GM12878 (cell line): ENCODE results near the gene THBS3. TPM values are rescaled to one million over a fixed set of nuclear protein-coding genes. Genes with fewer than 3 reads are reported as not detected.

Experiments
- BCL11A ChIP-seq: IDR thresholded peaks from 2 replicates; pipeline ENCODE4 v1.6.1; 2011; ENCODE audit warnings: low read depth, low read length
- CBX3 ChIP-seq: fragments of 200-600 bp; sonication (generic); IDR thresholded peaks from 2 replicates; pipeline ENCODE4 v1.6.1; 2016; ENCODE audit warnings: low read depth, borderline replicate concordance
- CEBPB ChIP-seq, 2 experiments: fragments of 150-350 bp in 1 of 2; IDR thresholded peaks; 2 replicates each; pipeline ENCODE4 v1.6.1; 2012 to 2014; ENCODE audit warnings: low read depth in 2 of 2, low read length in 2 of 2, borderline replicate concordance in 1 of 2, inconsistent platforms in 1 of 2
- CHD2 ChIP-seq: IDR thresholded peaks from 2 replicates; pipeline ENCODE4 v1.6.1; 2011; ENCODE audit warnings: low read depth, low read length, improper control_type of control experiment, borderline replicate concordance
- DPF2 ChIP-seq: fragments of 450-650 bp; IDR thresholded peaks from 2 replicates; pipeline ENCODE4 v1.6.1; 2017; ENCODE audit warnings: mild to moderate bottlenecking
- IKZF1 ChIP-seq: fragments of 450-650 bp; conservative IDR thresholded peaks from 2 replicates; pipeline ENCODE4 v1.6.1; 2017; ENCODE audit warnings: antibody characterized with exemption, mild to moderate bottlenecking
- IRF4 ChIP-seq: IDR thresholded peaks from 2 replicates; pipeline ENCODE4 v1.6.1; 2011; ENCODE audit warnings: low read depth, low read length
- MEF2B ChIP-seq: fragments of 450-650 bp; IDR thresholded peaks from 2 replicates; pipeline ENCODE4 v1.6.1; 2018; ENCODE audit warnings: mild to moderate bottlenecking, moderate library complexity; ENCODE audit not compliant: partially characterized antibody, poor library complexity, severe bottlenecking
- MTA2 ChIP-seq: fragments of 450-650 bp; IDR thresholded peaks from 2 replicates; pipeline ENCODE4 v1.6.1; 2016; ENCODE audit warnings: low read depth, mild to moderate bottlenecking, moderate library complexity
- NFXL1 ChIP-seq: fragments of 450-650 bp; IDR thresholded peaks from 2 replicates; pipeline ENCODE4 v1.6.1; 2017; ENCODE audit warnings: antibody characterized with exemption, mild to moderate bottlenecking, borderline replicate concordance
- POLR2AphosphoS2 ChIP-seq: IDR thresholded peaks from 2 replicates; pipeline ENCODE4 v1.6.1; 2011; ENCODE audit warnings: low read depth, mild to moderate bottlenecking, low read length, improper control_type of control experiment, moderate library complexity
- POU2F2 ChIP-seq: IDR thresholded peaks from 3 replicates; pipeline ENCODE4 v1.6.1; 2011; ENCODE audit warnings: low read depth, mild to moderate bottlenecking, low read length, borderline replicate concordance
- SIN3A ChIP-seq: IDR thresholded peaks from 2 replicates; pipeline ENCODE4 v1.6.1; 2012; ENCODE audit warnings: low read depth, low read length, improper control_type of control experiment
- TAF1 ChIP-seq: IDR thresholded peaks from 2 replicates; pipeline ENCODE4 v1.6.1; 2011; ENCODE audit warnings: mild to moderate bottlenecking, low read depth, low read length, borderline replicate concordance
- YY1 ChIP-seq: IDR thresholded peaks from 2 replicates; pipeline ENCODE4 v1.6.1; 2011; ENCODE audit warnings: low read depth, mild to moderate bottlenecking, low read length
- polyA plus RNA-seq, 11 experiments: library from polyadenylated mRNA; depleted of rRNA in 4 of 11; unstranded in 6 of 11; stranded (reverse) in 5 of 11; fragments of >200 nt; fragmentation: Nextera tagmentation in 4 of 11; fragmentation: Illumina TruSeq in 1 of 11; extraction: Ambion mirVana in 4 of 11; extraction: Trizol in 1 of 11; gene quantifications; 1 replicate in 1 of 11; 2 replicates in 10 of 11; pipeline versions ENCODE4 v1.2.1 to v1.2.3, GENCODE V29; 2011 to 2016; ENCODE audit warnings: inconsistent platforms in 2 of 11, missing spikeins in 2 of 11, low read depth in 1 of 11
- total RNA-seq, 4 experiments: library from RNA; depleted of rRNA in 3 of 4; stranded (reverse); fragments of >200 nt in 3 of 4; fragmentation: Illumina TruSeq in 1 of 4; extraction: Trizol in 1 of 4; gene quantifications; 2 replicates each; pipeline versions ENCODE4 v1.2.1 to v1.2.3, GENCODE V29; 2013 to 2021
- TF ChIP-seq, protein P1 (sequence below): fragments of 450-650 bp; IDR thresholded peaks from 2 replicates; pipeline ENCODE4 v1.6.1; 2016; ENCODE audit warnings: mild to moderate bottlenecking
- TF ChIP-seq, protein P2 (sequence below): fragments of 450-650 bp; IDR thresholded peaks from 2 replicates; pipeline ENCODE4 v1.6.1; 2017; ENCODE audit warnings: mild to moderate bottlenecking, moderate library complexity
- TF ChIP-seq, protein P3 (sequence below), 3 experiments: IDR thresholded peaks in 2 of 3; conservative IDR thresholded peaks in 1 of 3; 2 replicates each; pipeline ENCODE4 v1.5.1; 2011; ENCODE audit warnings: low read depth in 3 of 3, low read length in 3 of 3, mild to moderate bottlenecking in 3 of 3, control low read depth in 2 of 3, moderate library complexity in 2 of 3, inconsistent platforms in 1 of 3, mixed read lengths in 1 of 3; ENCODE audit not compliant: control insufficient read depth in 2 of 3, insufficient read depth in 1 of 3; ENCODE audit errors: extremely low read depth in 1 of 3
- TF ChIP-seq, protein P4 (sequence below): fragments of 450-650 bp; formaldehyde crosslinking; IDR thresholded peaks from 2 replicates; pipeline ENCODE4 v1.4.0; 2022; ENCODE audit warnings: mild to moderate bottlenecking, moderate library complexity

The THBS3 gene
- total and polyA plus RNA-seq, 10 of the 15 experiments (the other 5 are each of a cell fraction or from before 2014, with no cell fraction given): 0.66 to 3.6 (median 2.0) TPM

DNA sequence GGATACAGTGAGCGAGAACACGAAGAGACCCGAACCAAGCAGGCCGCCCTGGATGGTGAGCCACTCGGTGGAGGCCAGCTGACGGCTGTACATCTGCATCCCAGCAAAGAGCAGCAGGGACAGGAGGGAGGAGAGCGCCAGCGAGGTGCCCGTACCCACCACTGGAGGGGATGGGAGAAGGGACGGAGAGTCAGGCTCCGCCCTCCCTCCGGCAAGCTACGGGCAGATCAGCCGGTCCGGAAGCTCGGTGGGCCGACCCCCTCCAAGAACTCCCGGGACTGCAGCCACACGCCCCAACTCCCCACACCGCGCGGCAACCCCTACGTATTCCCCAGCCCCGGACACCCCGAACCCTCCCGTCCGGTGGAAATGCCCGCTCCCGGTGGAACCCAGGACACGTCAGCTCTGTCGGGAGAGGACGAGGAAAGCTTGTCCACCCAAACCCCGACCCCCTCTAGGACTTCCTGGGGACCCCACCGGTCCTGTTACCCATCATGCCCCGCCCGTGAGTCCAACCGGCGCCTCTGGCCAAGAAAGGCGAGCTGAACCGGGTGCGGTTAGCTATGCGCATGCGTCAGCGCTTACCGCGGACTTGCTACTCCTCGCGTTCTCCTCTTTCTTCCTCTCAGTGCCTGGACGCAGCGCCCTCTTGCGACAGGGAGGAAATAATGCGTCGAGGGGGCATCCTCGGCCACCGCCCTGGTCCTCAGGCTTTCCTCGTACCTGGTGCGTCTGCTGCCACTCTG is 34.8 kb downstream of the THBS3 start, which contains the start of gene KRTCAP2 (continued):
- TF ChIP-seq MTA2 (peak; percentile 41), CBX3 (no peak), TAF1 (peak; percentile 81; the same call in 1 of the 2 replicates), CEBPB (IDR thresholded peaks at IDR 0.05; ENCODE audit: borderline replicate concordance in 1 of 2, low read depth in 2 of 2, low read length in 2 of 2) (no peak), DPF2 (peak; percentile 67; the same call in 1 of the 2 replicates), MEF2B (peak; percentile 23), POLR2AphosphoS2 (peak; percentile 65; the same call in 1 of the 2 replicates), POU2F2 (peak; percentile 74; the same call in 2 of the 3 replicates), NFXL1 (no peak), CHD2 (0 out of 2 replicates have a peak, but pooled peaks have one; percentile 63), IRF4 (peak; percentile 60; the same call in 1 of the 2 replicates), YY1 (peak; percentile 70), SIN3A (peak; percentile 35; the same call in 1 of the 2 replicates), IKZF1 (peak; percentile 69), BCL11A (no peak)
- TF ChIP-seq, protein P1, sequence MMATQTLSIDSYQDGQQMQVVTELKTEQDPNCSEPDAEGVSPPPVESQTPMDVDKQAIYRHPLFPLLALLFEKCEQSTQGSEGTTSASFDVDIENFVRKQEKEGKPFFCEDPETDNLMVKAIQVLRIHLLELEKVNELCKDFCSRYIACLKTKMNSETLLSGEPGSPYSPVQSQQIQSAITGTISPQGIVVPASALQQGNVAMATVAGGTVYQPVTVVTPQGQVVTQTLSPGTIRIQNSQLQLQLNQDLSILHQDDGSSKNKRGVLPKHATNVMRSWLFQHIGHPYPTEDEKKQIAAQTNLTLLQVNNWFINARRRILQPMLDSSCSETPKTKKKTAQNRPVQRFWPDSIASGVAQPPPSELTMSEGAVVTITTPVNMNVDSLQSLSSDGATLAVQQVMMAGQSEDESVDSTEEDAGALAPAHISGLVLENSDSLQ: no peak
- TF ChIP-seq, protein P2, sequence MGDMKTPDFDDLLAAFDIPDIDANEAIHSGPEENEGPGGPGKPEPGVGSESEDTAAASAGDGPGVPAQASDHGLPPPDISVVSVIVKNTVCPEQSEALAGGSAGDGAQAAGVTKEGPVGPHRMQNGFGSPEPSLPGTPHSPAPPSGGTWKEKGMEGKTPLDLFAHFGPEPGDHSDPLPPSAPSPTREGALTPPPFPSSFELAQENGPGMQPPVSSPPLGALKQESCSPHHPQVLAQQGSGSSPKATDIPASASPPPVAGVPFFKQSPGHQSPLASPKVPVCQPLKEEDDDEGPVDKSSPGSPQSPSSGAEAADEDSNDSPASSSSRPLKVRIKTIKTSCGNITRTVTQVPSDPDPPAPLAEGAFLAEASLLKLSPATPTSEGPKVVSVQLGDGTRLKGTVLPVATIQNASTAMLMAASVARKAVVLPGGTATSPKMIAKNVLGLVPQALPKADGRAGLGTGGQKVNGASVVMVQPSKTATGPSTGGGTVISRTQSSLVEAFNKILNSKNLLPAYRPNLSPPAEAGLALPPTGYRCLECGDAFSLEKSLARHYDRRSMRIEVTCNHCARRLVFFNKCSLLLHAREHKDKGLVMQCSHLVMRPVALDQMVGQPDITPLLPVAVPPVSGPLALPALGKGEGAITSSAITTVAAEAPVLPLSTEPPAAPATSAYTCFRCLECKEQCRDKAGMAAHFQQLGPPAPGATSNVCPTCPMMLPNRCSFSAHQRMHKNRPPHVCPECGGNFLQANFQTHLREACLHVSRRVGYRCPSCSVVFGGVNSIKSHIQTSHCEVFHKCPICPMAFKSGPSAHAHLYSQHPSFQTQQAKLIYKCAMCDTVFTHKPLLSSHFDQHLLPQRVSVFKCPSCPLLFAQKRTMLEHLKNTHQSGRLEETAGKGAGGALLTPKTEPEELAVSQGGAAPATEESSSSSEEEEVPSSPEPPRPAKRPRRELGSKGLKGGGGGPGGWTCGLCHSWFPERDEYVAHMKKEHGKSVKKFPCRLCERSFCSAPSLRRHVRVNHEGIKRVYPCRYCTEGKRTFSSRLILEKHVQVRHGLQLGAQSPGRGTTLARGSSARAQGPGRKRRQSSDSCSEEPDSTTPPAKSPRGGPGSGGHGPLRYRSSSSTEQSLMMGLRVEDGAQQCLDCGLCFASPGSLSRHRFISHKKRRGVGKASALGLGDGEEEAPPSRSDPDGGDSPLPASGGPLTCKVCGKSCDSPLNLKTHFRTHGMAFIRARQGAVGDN: peak; percentile 69
- TF ChIP-seq, protein P3, sequence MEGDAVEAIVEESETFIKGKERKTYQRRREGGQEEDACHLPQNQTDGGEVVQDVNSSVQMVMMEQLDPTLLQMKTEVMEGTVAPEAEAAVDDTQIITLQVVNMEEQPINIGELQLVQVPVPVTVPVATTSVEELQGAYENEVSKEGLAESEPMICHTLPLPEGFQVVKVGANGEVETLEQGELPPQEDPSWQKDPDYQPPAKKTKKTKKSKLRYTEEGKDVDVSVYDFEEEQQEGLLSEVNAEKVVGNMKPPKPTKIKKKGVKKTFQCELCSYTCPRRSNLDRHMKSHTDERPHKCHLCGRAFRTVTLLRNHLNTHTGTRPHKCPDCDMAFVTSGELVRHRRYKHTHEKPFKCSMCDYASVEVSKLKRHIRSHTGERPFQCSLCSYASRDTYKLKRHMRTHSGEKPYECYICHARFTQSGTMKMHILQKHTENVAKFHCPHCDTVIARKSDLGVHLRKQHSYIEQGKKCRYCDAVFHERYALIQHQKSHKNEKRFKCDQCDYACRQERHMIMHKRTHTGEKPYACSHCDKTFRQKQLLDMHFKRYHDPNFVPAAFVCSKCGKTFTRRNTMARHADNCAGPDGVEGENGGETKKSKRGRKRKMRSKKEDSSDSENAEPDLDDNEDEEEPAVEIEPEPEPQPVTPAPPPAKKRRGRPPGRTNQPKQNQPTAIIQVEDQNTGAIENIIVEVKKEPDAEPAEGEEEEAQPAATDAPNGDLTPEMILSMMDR (IDR thresholded peaks at IDR 0.05 in 2 of 3, conservative IDR thresholded peaks at IDR 0.05 in 1 of 3; ENCODE audit: control insufficient read depth in 2 of 3, extremely low read depth in 1 of 3, insufficient read depth in 1 of 3, low read depth in 3 of 3, low read length in 3 of 3): peak; percentile 96 to 99 (median 99); a peak in 5 of 6 replicates
- TF ChIP-seq, protein P4, sequence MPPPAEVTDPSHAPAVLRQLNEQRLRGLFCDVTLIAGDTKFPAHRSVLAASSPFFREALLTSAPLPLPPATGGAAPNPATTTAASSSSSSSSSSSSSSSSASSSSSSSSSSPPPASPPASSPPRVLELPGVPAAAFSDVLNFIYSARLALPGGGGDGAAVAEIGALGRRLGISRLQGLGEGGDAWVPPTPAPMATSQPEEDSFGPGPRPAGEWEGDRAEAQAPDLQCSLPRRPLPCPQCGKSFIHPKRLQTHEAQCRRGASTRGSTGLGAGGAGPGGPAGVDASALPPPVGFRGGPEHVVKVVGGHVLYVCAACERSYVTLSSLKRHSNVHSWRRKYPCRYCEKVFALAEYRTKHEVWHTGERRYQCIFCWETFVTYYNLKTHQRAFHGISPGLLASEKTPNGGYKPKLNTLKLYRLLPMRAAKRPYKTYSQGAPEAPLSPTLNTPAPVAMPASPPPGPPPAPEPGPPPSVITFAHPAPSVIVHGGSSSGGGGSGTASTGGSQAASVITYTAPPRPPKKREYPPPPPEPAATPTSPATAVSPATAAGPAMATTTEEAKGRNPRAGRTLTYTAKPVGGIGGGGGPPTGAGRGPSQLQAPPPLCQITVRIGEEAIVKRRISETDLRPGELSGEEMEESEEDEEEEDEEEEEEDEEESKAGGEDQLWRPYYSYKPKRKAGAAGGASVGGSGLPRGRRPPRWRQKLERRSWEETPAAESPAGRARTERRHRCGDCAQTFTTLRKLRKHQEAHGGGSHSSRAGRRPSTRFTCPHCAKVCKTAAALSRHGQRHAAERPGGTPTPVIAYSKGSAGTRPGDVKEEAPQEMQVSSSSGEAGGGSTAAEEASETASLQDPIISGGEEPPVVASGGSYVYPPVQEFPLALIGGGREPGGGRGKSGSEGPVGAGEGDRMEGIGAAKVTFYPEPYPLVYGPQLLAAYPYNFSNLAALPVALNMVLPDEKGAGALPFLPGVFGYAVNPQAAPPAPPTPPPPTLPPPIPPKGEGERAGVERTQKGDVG (CRISPR knock-in tag): no peak
